ENCODE data around the gene ADK.

DNA sequence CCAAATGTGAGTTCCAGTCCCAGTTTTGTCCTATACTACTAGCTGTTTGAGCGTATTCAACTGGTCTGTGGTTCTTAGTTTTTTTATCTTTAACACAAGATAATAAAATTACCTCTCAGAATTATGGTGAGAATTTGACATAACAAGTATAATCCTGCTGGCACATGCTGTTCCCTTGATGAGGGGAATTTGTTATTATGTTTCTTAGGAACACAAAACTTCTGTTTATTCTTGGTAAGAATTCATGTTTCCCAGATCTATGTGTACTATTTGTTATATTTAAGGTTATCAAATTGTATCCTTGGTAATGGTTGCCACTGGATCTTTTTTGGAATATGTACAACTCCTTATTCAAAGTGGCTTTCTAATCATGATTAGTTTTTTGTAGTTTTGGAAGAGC, 335.6 kb downstream of the ADK start:
- TF ChIP-seq, protein P1, sequence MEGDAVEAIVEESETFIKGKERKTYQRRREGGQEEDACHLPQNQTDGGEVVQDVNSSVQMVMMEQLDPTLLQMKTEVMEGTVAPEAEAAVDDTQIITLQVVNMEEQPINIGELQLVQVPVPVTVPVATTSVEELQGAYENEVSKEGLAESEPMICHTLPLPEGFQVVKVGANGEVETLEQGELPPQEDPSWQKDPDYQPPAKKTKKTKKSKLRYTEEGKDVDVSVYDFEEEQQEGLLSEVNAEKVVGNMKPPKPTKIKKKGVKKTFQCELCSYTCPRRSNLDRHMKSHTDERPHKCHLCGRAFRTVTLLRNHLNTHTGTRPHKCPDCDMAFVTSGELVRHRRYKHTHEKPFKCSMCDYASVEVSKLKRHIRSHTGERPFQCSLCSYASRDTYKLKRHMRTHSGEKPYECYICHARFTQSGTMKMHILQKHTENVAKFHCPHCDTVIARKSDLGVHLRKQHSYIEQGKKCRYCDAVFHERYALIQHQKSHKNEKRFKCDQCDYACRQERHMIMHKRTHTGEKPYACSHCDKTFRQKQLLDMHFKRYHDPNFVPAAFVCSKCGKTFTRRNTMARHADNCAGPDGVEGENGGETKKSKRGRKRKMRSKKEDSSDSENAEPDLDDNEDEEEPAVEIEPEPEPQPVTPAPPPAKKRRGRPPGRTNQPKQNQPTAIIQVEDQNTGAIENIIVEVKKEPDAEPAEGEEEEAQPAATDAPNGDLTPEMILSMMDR (conservative IDR thresholded peaks at IDR 0.05; ENCODE audit: low read length): no peak
- TF ChIP-seq EZH2phosphoT487 (IDR thresholded peaks at IDR 0.05; ENCODE audit: borderline replicate concordance, low read depth, low read length): no peak

Measured in OCI-LY7 (cell line).